Mesothelial cell of epicardium (in vitro differentiated cells): ENCODE results near the gene DOHH. TPM values are rescaled to one million over a fixed set of nuclear protein-coding genes. Genes with fewer than 3 reads are reported as not detected.

ENCODE experiments used
- DNase-seq, 2 experiments: peaks; one replicate each; pipeline ENCODE4 v3.0.0; 2021; ENCODE audit warnings: low spot score in 2 of 2; ENCODE audit not compliant: unreplicated experiment in 2 of 2
- H3K27ac Mint-ChIP-seq: 2 replicates; pipeline ENCODE4 v1.8.0; 2021; ENCODE audit warnings: mixed read lengths
- H3K27me3 Mint-ChIP-seq: 2 replicates; pipeline ENCODE4 v1.8.0; 2021; ENCODE audit warnings: low read depth, mixed read lengths
- H3K36me3 Mint-ChIP-seq: 2 replicates; pipeline ENCODE4 v1.8.0; 2021; ENCODE audit warnings: mixed read lengths
- H3K4me1 Mint-ChIP-seq: 2 replicates; pipeline ENCODE4 v1.8.0; 2021; ENCODE audit warnings: mixed read lengths
- H3K4me3 Mint-ChIP-seq: 2 replicates; pipeline ENCODE4 v1.8.0; 2021; ENCODE audit warnings: mild to moderate bottlenecking, moderate library complexity, mixed read lengths
- H3K9me3 Mint-ChIP-seq: 2 replicates; pipeline ENCODE4 v1.8.0; 2021; ENCODE audit warnings: mixed read lengths
- total RNA-seq: library from RNA; stranded (reverse); gene quantifications from 3 replicates; pipeline ENCODE4 v1.2.1, GENCODE V29; 2021
- TF ChIP-seq, protein P1 (sequence below): fragments of 200-600 bp; sonication (generic); IDR thresholded peaks from one replicate; pipeline ENCODE4 v1.5.0; 2021; ENCODE audit warnings: antibody characterized with exemption; ENCODE audit not compliant: unreplicated experiment

The DOHH gene
- total RNA-seq, 1 donor from 2014 or later = 8.5 TPM

DNA sequence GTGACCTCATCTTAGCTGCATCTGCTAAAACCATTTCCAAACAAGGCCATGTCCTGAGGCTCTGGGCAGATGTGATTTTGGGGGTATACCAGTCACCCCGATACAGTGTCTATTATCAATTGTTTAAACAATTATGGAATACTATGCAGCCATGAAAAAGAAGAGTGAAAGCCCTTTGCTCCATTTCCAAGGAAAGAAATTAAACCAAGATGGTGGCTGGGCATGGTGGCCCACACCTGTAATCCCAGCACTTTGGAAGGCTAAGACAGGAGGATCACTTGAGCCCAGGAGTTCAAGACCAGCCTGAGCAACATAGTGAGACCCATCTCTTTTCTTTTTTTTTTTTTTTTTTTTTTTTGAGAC is 39.3 kb upstream of the DOHH start:
- H3K27me3 Mint-ChIP-seq = no peaks in the 10 kb centered on the region
- H3K4me3 Mint-ChIP-seq = no peak overlapping the region
- peak overlapping the region; percentile 12 for H3K27ac Mint-ChIP-seq

DNA sequence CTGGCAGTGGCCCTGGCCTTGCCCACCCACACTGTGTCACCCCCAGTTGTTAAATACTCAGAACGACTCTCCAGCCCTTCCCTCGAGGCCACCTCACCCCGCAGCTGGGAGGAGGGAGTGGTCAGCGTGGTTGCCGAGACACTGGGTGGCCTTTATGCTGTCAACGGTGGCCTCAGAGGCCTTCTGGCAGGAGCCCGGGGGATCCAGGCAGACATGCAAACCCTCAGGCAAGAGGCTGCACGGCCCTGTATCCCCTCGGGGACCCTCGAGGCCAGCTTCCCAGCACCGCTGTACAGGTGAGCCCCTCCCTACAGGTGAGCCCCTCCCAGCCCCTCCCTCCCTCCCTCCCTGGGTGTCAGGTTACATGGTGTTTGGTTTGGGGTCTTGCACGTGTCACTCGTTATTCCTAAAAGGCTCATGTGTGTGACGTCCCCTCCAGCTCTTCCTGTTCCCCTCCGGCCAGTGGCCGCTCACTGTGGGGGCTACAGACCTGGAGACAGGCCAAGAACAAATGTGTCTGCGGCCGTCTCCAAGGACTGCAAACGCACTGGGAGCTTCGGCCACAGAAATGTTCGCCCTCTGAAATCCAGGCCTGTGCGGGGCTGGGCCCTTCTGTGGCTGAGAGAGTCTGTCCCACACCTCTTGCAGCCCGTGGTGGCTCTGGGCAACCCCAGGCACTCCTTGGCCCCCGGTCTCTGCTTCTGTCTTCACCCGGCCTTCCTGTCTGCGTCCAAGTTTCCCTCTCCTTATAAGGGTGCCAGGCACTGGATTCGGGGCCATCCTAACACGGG is 38.7 kb upstream of the DOHH start, which contains the start of gene TEKTIP1:
Gene TEKTIP1, plus strand, starts transcription at position 210 of the 791 bp plus-strand sequence. Its CDS starts 4 bp downstream, at position 214.
- H3K4me3 Mint-ChIP-seq = no peak within 1 kb of the TSS
- peaks cover 13% of the 10 kb centered on the region for H3K36me3 Mint-ChIP-seq
- peaks cover 5% of the 10 kb centered on the region for H3K4me1 Mint-ChIP-seq
- H3K27ac Mint-ChIP-seq = peak within 1 kb of the TSS; percentile 67
- no peak for DNase-seq
- H3K27me3 Mint-ChIP-seq = no peaks in the 10 kb centered on the region
- TF ChIP-seq, protein P1, sequence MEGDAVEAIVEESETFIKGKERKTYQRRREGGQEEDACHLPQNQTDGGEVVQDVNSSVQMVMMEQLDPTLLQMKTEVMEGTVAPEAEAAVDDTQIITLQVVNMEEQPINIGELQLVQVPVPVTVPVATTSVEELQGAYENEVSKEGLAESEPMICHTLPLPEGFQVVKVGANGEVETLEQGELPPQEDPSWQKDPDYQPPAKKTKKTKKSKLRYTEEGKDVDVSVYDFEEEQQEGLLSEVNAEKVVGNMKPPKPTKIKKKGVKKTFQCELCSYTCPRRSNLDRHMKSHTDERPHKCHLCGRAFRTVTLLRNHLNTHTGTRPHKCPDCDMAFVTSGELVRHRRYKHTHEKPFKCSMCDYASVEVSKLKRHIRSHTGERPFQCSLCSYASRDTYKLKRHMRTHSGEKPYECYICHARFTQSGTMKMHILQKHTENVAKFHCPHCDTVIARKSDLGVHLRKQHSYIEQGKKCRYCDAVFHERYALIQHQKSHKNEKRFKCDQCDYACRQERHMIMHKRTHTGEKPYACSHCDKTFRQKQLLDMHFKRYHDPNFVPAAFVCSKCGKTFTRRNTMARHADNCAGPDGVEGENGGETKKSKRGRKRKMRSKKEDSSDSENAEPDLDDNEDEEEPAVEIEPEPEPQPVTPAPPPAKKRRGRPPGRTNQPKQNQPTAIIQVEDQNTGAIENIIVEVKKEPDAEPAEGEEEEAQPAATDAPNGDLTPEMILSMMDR = no peak
- H3K9me3 Mint-ChIP-seq = no peaks in the 10 kb centered on the region

More for the DNA sequence above, 39.3 kb upstream of the DOHH start:
- DNase-seq = no peak
- TF ChIP-seq, protein P1 = no peak
- Mint-ChIP-seq H3K9me3 (no peaks in the 10 kb centered on the region), H3K4me1 (peaks cover 5% of the 10 kb centered on the region), H3K36me3 (peaks cover 10% of the 10 kb centered on the region)

DNA sequence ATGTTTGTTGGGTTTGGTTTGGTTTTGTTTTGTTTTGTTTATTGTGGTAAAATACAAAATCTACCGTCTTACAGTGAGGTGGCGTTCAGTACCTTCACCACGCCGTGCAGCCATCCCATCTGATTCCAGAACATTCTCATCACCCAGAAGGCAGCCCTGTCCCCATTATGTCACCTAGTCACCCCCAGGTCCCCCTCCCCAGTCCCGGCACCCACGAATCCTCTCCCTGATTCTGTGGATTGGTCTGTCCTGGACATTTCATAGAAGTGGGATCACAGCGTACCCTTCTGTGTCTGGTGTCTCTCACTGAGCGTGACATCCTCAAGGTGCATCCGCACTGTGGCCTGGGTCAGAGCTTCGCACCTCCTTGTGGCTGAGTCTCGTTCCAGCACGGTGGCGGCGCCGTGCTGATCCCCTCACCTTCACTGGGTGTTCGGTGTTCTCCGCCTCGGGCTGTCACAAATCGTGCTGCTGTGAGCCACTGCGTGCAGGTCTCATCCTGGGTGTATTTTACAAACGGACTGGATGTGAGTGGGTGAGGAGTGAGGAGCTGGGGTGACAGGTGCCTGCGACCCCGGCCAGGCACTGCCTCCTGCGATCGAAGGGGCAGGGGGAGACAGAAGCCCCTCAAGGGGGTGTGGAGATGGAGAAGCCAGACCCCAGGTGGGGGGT is 37.9 kb upstream of the DOHH start:
- peak overlapping the region; percentile 67 for H3K27ac Mint-ChIP-seq
- DNase-seq = no peak
- H3K9me3 Mint-ChIP-seq = no peaks in the 10 kb centered on the region
- no peak overlapping the region for H3K4me3 Mint-ChIP-seq
- peaks cover 5% of the 10 kb centered on the region for H3K4me1 Mint-ChIP-seq
- H3K36me3 Mint-ChIP-seq = peaks cover 17% of the 10 kb centered on the region
- H3K27me3 Mint-ChIP-seq = no peaks in the 10 kb centered on the region
- TF ChIP-seq, protein P1 = no peak

DNA sequence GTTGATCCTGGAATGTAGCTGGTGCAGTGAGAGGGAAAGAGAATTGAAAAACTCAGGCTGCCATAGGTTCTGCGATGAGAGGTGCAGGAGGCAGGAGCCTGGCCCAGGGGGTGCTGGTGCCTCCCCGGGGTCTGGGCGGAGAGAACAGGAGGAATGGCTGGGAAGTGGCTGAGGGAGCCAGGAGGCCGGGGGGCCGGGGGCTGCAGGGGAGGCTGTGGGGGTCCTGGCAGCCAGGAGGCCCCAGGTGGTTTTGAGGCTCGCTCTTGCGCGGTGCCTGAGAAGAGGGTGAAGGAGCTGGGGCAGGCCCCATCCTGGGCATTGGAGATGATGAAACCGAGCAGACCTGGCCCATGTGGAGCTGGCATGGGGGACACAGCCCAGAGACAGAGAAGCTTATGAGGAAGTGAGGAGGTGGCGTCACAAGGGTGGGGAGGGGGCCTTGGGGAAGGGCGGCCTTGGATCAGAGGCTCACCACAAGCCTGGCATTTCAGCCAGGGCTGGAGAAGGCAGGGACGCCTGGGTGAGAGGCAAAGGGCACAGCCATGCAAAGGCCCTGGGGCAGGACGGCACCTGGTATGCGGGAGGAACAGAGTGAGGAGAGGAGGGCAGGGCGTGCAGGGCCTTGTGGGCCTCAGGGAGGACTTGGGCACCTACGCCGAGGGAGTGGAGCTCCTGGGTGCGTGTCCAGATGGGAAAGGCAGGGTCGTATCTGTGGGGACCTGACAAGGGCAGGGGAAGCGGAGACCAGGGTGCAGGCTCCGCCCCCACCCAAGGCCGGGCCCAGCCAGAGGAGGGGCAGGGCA is 37.2 kb upstream of the DOHH start:
- H3K36me3 Mint-ChIP-seq = peaks cover 18% of the 10 kb centered on the region
- no peaks in the 10 kb centered on the region for H3K9me3 Mint-ChIP-seq
- TF ChIP-seq, protein P1 = no peak
- no peaks in the 10 kb centered on the region for H3K27me3 Mint-ChIP-seq
- no peak for DNase-seq
- H3K4me3 Mint-ChIP-seq = no peak overlapping the region
- peaks cover 5% of the 10 kb centered on the region for H3K4me1 Mint-ChIP-seq
- H3K27ac Mint-ChIP-seq = no peak overlapping the region

DNA sequence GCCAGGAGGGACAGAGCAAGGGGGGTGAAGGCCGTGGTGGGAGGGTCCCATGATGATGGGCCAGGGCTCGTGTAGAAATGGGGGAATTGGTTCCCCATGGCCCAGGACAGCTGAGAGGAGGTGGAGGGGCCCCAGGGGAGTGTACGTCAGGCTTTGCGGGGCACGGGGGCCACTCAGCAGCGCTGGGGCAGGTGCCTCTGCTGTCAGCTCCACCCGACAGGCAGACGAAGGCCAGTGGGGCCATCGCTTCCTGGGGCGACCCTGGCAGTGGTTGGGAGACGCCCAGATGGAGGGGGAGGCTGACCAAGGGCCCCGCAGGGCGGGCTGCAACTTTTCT is 36.6 kb upstream of the DOHH start:
- TF ChIP-seq, protein P1 = no peak
- H3K27ac Mint-ChIP-seq = no peak overlapping the region
- peaks cover 5% of the 10 kb centered on the region for H3K4me1 Mint-ChIP-seq
- H3K36me3 Mint-ChIP-seq = peaks cover 21% of the 10 kb centered on the region
- H3K9me3 Mint-ChIP-seq = no peaks in the 10 kb centered on the region
- DNase-seq = no peak
- no peak overlapping the region for H3K4me3 Mint-ChIP-seq
- no peaks in the 10 kb centered on the region for H3K27me3 Mint-ChIP-seq
